ENCODE measurements around the gene SNAI1.

The SNAI1 gene

DNA sequence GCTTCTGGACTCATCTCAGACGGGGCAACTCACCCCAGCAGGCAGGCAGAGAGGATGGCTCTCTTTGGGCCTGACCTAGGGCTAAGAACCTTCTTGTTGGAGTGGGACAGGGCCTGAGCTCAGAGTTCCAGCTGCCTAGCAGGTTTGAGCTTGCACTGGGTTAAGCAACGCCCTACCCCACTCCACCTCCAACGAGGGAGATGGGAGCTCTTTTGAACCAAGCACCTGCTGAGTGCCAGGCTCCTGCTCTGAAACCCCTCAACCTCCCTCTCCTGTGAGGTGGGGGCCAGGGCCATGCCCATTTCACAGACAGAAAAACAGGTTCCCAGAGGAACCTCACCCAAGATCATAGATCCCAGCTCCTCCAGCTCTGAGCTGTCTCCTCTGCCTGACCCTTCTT is 54.3 kb downstream of the SNAI1 start:
- H2AFZ ChIP-seq = no peak overlapping the region
- no peaks in the 10 kb centered on the region for H3K9me3 ChIP-seq (ENCODE audit: control insufficient read depth, low read length)

DNA sequence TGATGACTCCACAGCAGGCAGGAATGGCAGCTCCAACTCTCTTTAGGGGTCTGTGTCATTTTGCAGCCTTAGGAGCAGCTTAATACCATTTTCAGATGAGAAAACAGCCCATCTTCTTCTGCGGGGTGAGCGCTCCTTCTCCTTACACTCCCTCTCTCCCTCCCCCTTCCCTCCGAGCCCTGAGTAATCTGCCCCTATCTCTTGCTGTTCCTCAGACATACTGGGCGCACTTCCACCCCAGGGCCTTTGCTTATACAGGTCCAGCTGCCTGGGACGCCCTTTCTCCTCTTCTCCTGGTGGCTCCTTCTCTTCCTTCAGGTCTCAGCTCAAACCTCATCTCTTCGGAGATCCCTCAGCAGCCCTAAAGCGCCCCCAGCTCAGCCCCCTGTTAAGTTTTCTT is 54.8 kb downstream of the SNAI1 start:
- H2AFZ ChIP-seq = no peak overlapping the region
- H3K27ac ChIP-seq = no peak overlapping the region
- H3K9me3 ChIP-seq (ENCODE audit: control insufficient read depth, low read length) = no peaks in the 10 kb centered on the region
- no peaks in the 10 kb centered on the region for H3K79me2 ChIP-seq
- no peaks in the 10 kb centered on the region for H3K36me3 ChIP-seq (ENCODE audit: control insufficient read depth, insufficient read depth, low read length)
- H3K9ac ChIP-seq = no peak overlapping the region
- H3K27me3 ChIP-seq (ENCODE audit: control insufficient read depth, insufficient read depth, low read length) = no peaks in the 10 kb centered on the region
- no peaks in the 10 kb centered on the region for H3K4me1 ChIP-seq
- H3K4me2 ChIP-seq (ENCODE audit: low read length) = no peak overlapping the region
- TF ChIP-seq, protein P1, sequence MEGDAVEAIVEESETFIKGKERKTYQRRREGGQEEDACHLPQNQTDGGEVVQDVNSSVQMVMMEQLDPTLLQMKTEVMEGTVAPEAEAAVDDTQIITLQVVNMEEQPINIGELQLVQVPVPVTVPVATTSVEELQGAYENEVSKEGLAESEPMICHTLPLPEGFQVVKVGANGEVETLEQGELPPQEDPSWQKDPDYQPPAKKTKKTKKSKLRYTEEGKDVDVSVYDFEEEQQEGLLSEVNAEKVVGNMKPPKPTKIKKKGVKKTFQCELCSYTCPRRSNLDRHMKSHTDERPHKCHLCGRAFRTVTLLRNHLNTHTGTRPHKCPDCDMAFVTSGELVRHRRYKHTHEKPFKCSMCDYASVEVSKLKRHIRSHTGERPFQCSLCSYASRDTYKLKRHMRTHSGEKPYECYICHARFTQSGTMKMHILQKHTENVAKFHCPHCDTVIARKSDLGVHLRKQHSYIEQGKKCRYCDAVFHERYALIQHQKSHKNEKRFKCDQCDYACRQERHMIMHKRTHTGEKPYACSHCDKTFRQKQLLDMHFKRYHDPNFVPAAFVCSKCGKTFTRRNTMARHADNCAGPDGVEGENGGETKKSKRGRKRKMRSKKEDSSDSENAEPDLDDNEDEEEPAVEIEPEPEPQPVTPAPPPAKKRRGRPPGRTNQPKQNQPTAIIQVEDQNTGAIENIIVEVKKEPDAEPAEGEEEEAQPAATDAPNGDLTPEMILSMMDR (IDR thresholded peaks at IDR 0.05) = no peak
- no peak overlapping the region for H3K4me3 ChIP-seq (ENCODE audit: low read depth, low read length)

More for the DNA sequence above, 54.3 kb downstream of the SNAI1 start:
- H3K4me3 ChIP-seq (ENCODE audit: low read depth, low read length) = no peak overlapping the region
- H3K4me2 ChIP-seq (ENCODE audit: low read length) = no peak overlapping the region
- no peaks in the 10 kb centered on the region for H3K4me1 ChIP-seq
- no peaks in the 10 kb centered on the region for H3K79me2 ChIP-seq
- H3K9ac ChIP-seq = no peak overlapping the region
- H3K27me3 ChIP-seq (ENCODE audit: control insufficient read depth, insufficient read depth, low read length) = no peaks in the 10 kb centered on the region
- TF ChIP-seq, protein P1 (IDR thresholded peaks at IDR 0.05) = no peak
- no peak overlapping the region for H3K27ac ChIP-seq
- no peaks in the 10 kb centered on the region for H3K36me3 ChIP-seq (ENCODE audit: control insufficient read depth, insufficient read depth, low read length)

DNA sequence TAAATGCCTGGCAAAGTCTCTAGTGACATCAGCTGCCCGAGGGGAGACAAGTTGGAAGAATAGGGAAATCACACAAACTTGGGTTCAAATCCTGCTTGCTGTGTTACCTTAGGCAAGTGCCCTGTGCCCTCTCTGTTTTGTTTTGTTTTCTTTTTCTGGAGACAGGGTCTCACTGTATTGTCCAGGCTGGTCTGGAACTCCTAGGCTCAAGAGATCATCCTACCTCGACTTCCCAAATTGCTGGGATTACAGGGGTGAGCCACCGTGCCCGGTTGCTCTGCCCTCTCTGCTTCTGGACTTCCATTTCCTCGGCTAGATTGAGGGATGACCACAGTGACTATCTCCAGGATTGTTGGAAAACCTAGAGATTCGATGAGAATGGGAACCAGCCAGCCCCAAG is 55.4 kb downstream of the SNAI1 start:
- H3K4me2 ChIP-seq (ENCODE audit: low read length) = no peak overlapping the region
- no peak overlapping the region for H3K4me3 ChIP-seq (ENCODE audit: low read depth, low read length)
- TF ChIP-seq, protein P1 (IDR thresholded peaks at IDR 0.05) = no peak
- H3K27me3 ChIP-seq (ENCODE audit: control insufficient read depth, insufficient read depth, low read length) = no peaks in the 10 kb centered on the region
- no peaks in the 10 kb centered on the region for H3K79me2 ChIP-seq
- H3K27ac ChIP-seq = no peak overlapping the region
- no peaks in the 10 kb centered on the region for H3K4me1 ChIP-seq
- no peak overlapping the region for H2AFZ ChIP-seq
- H3K9me3 ChIP-seq (ENCODE audit: control insufficient read depth, low read length) = no peaks in the 10 kb centered on the region
- H3K9ac ChIP-seq = no peak overlapping the region
- no peaks in the 10 kb centered on the region for H3K36me3 ChIP-seq (ENCODE audit: control insufficient read depth, insufficient read depth, low read length)

All from parathyroid adenoma (tissue), 2 donors.